Measurements from ENCODE around the gene CTBP1.
"Not testable (repeated sequence)": the region's sequence is repeated elsewhere in the genome, so short reads cannot be mapped to it uniquely, and the experiment has no call there.

DNA sequence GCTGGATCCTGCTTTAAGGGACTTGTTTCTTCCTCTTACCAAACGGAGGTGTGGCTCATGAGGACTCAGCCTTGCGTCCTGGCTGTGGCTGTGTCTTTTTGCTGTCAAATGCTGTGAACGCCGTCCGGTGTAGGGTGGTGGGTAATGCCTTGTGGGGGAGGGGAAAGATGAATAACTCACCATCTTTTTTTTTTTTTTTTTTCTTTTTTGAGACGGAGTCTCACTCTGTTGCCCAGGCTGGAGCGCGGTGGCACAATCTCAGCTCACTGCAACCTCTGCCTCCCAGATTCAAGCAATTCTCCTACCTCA lies 43.7 kb upstream of the CTBP1 start:
- TF ChIP-seq, protein P1, sequence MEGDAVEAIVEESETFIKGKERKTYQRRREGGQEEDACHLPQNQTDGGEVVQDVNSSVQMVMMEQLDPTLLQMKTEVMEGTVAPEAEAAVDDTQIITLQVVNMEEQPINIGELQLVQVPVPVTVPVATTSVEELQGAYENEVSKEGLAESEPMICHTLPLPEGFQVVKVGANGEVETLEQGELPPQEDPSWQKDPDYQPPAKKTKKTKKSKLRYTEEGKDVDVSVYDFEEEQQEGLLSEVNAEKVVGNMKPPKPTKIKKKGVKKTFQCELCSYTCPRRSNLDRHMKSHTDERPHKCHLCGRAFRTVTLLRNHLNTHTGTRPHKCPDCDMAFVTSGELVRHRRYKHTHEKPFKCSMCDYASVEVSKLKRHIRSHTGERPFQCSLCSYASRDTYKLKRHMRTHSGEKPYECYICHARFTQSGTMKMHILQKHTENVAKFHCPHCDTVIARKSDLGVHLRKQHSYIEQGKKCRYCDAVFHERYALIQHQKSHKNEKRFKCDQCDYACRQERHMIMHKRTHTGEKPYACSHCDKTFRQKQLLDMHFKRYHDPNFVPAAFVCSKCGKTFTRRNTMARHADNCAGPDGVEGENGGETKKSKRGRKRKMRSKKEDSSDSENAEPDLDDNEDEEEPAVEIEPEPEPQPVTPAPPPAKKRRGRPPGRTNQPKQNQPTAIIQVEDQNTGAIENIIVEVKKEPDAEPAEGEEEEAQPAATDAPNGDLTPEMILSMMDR (IDR thresholded peaks at IDR 0.05), result not testable (repeated sequence)
- TF ChIP-seq POLR2A (IDR thresholded peaks at IDR 0.05), result not testable (repeated sequence)

Measured in breast epithelium (tissue), 3 donors.